Natural killer cell (primary cell): ENCODE data around the gene PRCD. TPM values are rescaled to one million over a fixed set of nuclear protein-coding genes. Genes with fewer than 3 reads are reported as not detected.
A peak's percentile ranks its signal among the peaks of the same experiment; 100 is the strongest.
"Not testable (repeated sequence)": the region's sequence is repeated elsewhere in the genome, so short reads cannot be mapped to it uniquely, and the experiment has no call there.

ENCODE experiments used
- ATAC-seq, 3 donors: fragments of 150-1000 bp in 2 of 3; fragments of 200-7000 bp in 1 of 3; cut with Tn5 transposase; 1 replicate in 1 of 3; 2 replicates in 2 of 3; pipeline ENCODE4 v1.10.0; 2021; ENCODE audit warnings: mild to moderate bottlenecking in 2 of 3, moderate library complexity in 2 of 3
- DNase-seq, 2 donors: peaks; one replicate each; pipeline versions ENCODE4 v3.0.0 to v3.0.0-alpha.2; 2013 to 2021; ENCODE audit warnings: mixed read lengths in 1 of 2
- H3K27ac ChIP-seq: one replicate; pipeline ENCODE4 v1.5.1; 2013; ENCODE audit warnings: mild to moderate bottlenecking, low read length
- H3K27me3 ChIP-seq: one replicate; pipeline ENCODE4 v1.6.1; 2013; ENCODE audit warnings: low read length; ENCODE audit not compliant: control insufficient read depth, insufficient read depth
- H3K36me3 ChIP-seq: one replicate; pipeline ENCODE4 v1.6.1; 2013; ENCODE audit warnings: low read length; ENCODE audit not compliant: control insufficient read depth, insufficient read depth
- H3K4me1 ChIP-seq: one replicate; pipeline ENCODE4 v1.6.1; 2013; ENCODE audit warnings: low read length; ENCODE audit not compliant: control insufficient read depth, insufficient read depth
- H3K4me3 ChIP-seq: one replicate; pipeline ENCODE4 v1.5.1; 2013; ENCODE audit warnings: low read length
- H3K9me3 ChIP-seq: one replicate; pipeline ENCODE4 v1.6.1; 2013; ENCODE audit warnings: low read length; ENCODE audit not compliant: control insufficient read depth, insufficient read depth
- H3K27ac Mint-ChIP-seq, 2 donors: one replicate each; pipeline ENCODE4 v1.8.0; 2022; ENCODE audit warnings: mild to moderate bottlenecking in 2 of 2, mixed read lengths in 2 of 2, moderate library complexity in 1 of 2
- H3K27me3 Mint-ChIP-seq, 2 donors: one replicate each; pipeline ENCODE4 v1.8.0; 2022; ENCODE audit warnings: low read depth in 2 of 2, mixed read lengths in 2 of 2
- H3K36me3 Mint-ChIP-seq: one replicate; pipeline ENCODE4 v1.8.0; 2022; ENCODE audit warnings: mixed read lengths
- H3K4me1 Mint-ChIP-seq, 2 donors: one replicate each; pipeline ENCODE4 v1.8.0; 2022; ENCODE audit warnings: mixed read lengths in 2 of 2
- H3K4me3 Mint-ChIP-seq: one replicate; pipeline ENCODE4 v1.8.0; 2022; ENCODE audit warnings: mild to moderate bottlenecking, moderate library complexity, mixed read lengths
- H3K9me3 Mint-ChIP-seq, 2 donors: one replicate each; pipeline ENCODE4 v1.8.0; 2022; ENCODE audit warnings: mixed read lengths in 2 of 2
- WGBS: methylation state at CpG from one replicate; pipeline ENCODE4 v1.1.7; 2013; ENCODE audit warnings: missing lambda C conversion rate; ENCODE audit not compliant: insufficient coverage; 5-methylcytosine and 5-hydroxymethylcytosine counted together
- intact Hi-C: fragments of 100-400 bp; cut with micrococcal nuclease; formaldehyde crosslinking; loops from one replicate; pipeline ENCODE4 v1.14.2; 2022
- total RNA-seq, 4 donors: library from RNA; stranded (reverse); fragments of 120-200 nt in 1 of 4; gene quantifications; one replicate each; pipeline versions ENCODE4 v1.2.3 to v1.2.4, GENCODE V29; 2013 to 2022
- TF ChIP-seq, protein P1 (sequence below): fragments of 200-600 bp; IDR thresholded peaks from one replicate; pipeline ENCODE4 v1.8.0; 2022; ENCODE audit warnings: antibody characterized with exemption

PRCD gene
- total RNA-seq, 3 donors from 2014 or later (not counting 1 experiment from before 2014, with no cell fraction given) = 0.77 to 1.1 (median 0.82) TPM

GRCh38 chr17:76511668-76512365, 28.0 kb upstream of the PRCD start:
- Mint-ChIP-seq H3K27ac (peak overlapping the region; percentile 53 to 58), H3K4me1 (peaks cover 43 to 49% of the 10 kb centered on the region in 2 donors), H3K27me3 (no peaks in the 10 kb centered on the region), H3K4me3 (no peak overlapping the region), H3K36me3 (no peaks in the 10 kb centered on the region), H3K9me3 (no peaks in the 10 kb centered on the region)
- H3K4me3 ChIP-seq = no peak overlapping the region
- ATAC-seq (no peak), DNase-seq (peak in 1 of 2 donors; percentile 46)
- TF ChIP-seq, protein P1, sequence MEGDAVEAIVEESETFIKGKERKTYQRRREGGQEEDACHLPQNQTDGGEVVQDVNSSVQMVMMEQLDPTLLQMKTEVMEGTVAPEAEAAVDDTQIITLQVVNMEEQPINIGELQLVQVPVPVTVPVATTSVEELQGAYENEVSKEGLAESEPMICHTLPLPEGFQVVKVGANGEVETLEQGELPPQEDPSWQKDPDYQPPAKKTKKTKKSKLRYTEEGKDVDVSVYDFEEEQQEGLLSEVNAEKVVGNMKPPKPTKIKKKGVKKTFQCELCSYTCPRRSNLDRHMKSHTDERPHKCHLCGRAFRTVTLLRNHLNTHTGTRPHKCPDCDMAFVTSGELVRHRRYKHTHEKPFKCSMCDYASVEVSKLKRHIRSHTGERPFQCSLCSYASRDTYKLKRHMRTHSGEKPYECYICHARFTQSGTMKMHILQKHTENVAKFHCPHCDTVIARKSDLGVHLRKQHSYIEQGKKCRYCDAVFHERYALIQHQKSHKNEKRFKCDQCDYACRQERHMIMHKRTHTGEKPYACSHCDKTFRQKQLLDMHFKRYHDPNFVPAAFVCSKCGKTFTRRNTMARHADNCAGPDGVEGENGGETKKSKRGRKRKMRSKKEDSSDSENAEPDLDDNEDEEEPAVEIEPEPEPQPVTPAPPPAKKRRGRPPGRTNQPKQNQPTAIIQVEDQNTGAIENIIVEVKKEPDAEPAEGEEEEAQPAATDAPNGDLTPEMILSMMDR = no peak
- H3K9me3 ChIP-seq = no peaks in the 10 kb centered on the region
- H3K27ac ChIP-seq = peak overlapping the region; percentile 1
- WGBS = 79% methylated on average over 13 of the region's 13 CpGs
- no peaks in the 10 kb centered on the region for H3K27me3 ChIP-seq
- H3K4me1 ChIP-seq = peaks cover 66% of the 10 kb centered on the region
- intact Hi-C loops = loop anchor here (10.0 kb wide), 1 partner anchor 247 kb away; the partner anchor contains the start of gene UBALD2
- H3K36me3 ChIP-seq = no peaks in the 10 kb centered on the region

- H3K27me3 ChIP-seq = no peaks in the 10 kb centered on the region
- peaks cover 43 to 46% of the 10 kb centered on the region in 2 donors for H3K4me1 Mint-ChIP-seq
- 88% methylated on average over 22 of the region's 22 CpGs for WGBS
- no peaks in the 10 kb centered on the region for H3K27me3 Mint-ChIP-seq
- peak overlapping the region; percentile 86 for H3K27ac ChIP-seq
- no peaks in the 10 kb centered on the region for H3K36me3 ChIP-seq
- H3K9me3 ChIP-seq = no peaks in the 10 kb centered on the region
- ATAC-seq = no peak
- peak overlapping the region; percentile 92 to 96 for H3K27ac Mint-ChIP-seq
- peak overlapping the region; percentile 68 for H3K4me3 Mint-ChIP-seq
- no peaks in the 10 kb centered on the region for H3K36me3 Mint-ChIP-seq
- TF ChIP-seq, protein P1 = no peak
- H3K4me1 ChIP-seq = peaks cover 69% of the 10 kb centered on the region
- DNase-seq = no peak
- intact Hi-C loops = loop anchor here (10.0 kb wide), 1 partner anchor 248 kb away; the partner anchor contains the start of gene UBALD2
- no peaks in the 10 kb centered on the region for H3K9me3 Mint-ChIP-seq
- no peak overlapping the region for H3K4me3 ChIP-seq
Measured at GRCh38 chr17:76512366-76513305, 27.2 kb upstream of the PRCD start.

GRCh38 chr17:76513306-76513692, 26.5 kb upstream of the PRCD start:
- no peaks in the 10 kb centered on the region for H3K9me3 Mint-ChIP-seq
- H3K36me3 Mint-ChIP-seq = no peaks in the 10 kb centered on the region
- DNase-seq (no peak), ATAC-seq (no peak)
- intact Hi-C loops = loop anchor here (10.0 kb wide), 1 partner anchor 248 kb away; the partner anchor contains the start of gene UBALD2
- no peaks in the 10 kb centered on the region for H3K27me3 Mint-ChIP-seq
- H3K27ac Mint-ChIP-seq = peak overlapping the region; percentile 92 to 96
- H3K4me3 Mint-ChIP-seq = peak overlapping the region; percentile 68
- Histone ChIP-seq H3K27ac (peak overlapping the region; percentile 86), H3K4me3 (no peak overlapping the region), H3K4me1 (peaks cover 76% of the 10 kb centered on the region), H3K27me3 (no peaks in the 10 kb centered on the region), H3K36me3 (no peaks in the 10 kb centered on the region), H3K9me3 (no peaks in the 10 kb centered on the region)
- peaks cover 43 to 51% of the 10 kb centered on the region in 2 donors for H3K4me1 Mint-ChIP-seq
- TF ChIP-seq, protein P1 = no peak
- WGBS = 74% methylated on average over 6 of the region's 6 CpGs

DNA sequence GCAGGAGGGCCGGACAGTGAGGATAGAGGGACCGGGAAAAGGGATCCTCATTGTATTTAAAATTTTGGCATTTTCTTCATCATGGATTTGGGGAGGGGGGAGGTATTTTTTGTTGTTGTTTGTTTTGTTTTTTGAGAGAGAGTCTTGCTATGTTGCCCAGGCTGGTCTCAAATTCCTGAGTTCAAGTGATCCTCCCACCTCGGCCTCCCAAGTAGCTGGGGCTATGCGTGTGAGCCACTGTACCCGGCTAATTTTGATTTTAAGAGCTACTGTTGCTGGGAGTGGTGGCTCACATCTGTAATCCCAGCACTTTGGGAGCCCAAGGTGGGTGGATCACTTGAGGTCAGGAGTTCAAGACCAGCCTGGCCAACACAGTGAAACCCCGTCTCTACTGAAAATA, 25.5 kb upstream of the PRCD start:
- not testable (repeated sequence) for H3K4me3 ChIP-seq, H3K9me3 Mint-ChIP-seq, H3K27me3 Mint-ChIP-seq, DNase-seq, H3K27me3 ChIP-seq, H3K36me3 Mint-ChIP-seq, H3K36me3 ChIP-seq, ATAC-seq, H3K9me3 ChIP-seq
- Histone ChIP-seq H3K4me1 (peaks cover 82% of the 10 kb centered on the region), H3K27ac (peak overlapping the region; percentile 86)
- intact Hi-C loops = loop anchor here (2.0 to 10.0 kb wide), 2 partner anchors 22 to 250 kb away; partner anchors contain the start of gene UBALD2
- WGBS = 98% methylated on average over 6 of the region's 6 CpGs
- peak overlapping the region; percentile 77 for H3K4me3 Mint-ChIP-seq
- peaks cover 43 to 57% of the 10 kb centered on the region in 2 donors for H3K4me1 Mint-ChIP-seq
- H3K27ac Mint-ChIP-seq = peak overlapping the region; percentile 92 to 96
